HepG2 (cell line): ENCODE measurements around the gene RRP8.

ENCODE experiments used
- ATAD3A ChIP-seq: sonication (generic); formaldehyde crosslinking; IDR thresholded peaks from 2 replicates; pipeline ENCODE4 v1.4.0; 2020; ENCODE audit warnings: missing genetic modification reagents
- BHLHE40 ChIP-seq: IDR thresholded peaks from 2 replicates; pipeline ENCODE4 v1.6.1; 2011; ENCODE audit warnings: low read length, improper control_type of control experiment
- CTCF ChIP-seq: sonication (generic); formaldehyde crosslinking; IDR thresholded peaks from 2 replicates; pipeline ENCODE4 v1.5.0; 2020; ENCODE audit warnings: mild to moderate bottlenecking, missing genetic modification reagents, moderate library complexity
- ETV5 ChIP-seq: IDR thresholded peaks from 2 replicates; pipeline ENCODE4 v1.6.1; 2018; ENCODE audit warnings: missing biosample characterization, missing genetic modification reagents, inconsistent platforms, borderline replicate concordance
- EZH2 ChIP-seq: conservative IDR thresholded peaks from 2 replicates; pipeline ENCODE4 v1.6.1; 2012; ENCODE audit warnings: mild to moderate bottlenecking, low read depth, low read length, moderate library complexity
- POLR2AphosphoS5 ChIP-seq: IDR thresholded peaks from 2 replicates; pipeline ENCODE4 v1.6.1; 2012; ENCODE audit warnings: low read depth, low read length
- RAD21 ChIP-seq: fragments of 450-650 bp; formaldehyde crosslinking; IDR thresholded peaks from 2 replicates; pipeline ENCODE4 v1.5.0; 2020; ENCODE audit warnings: mild to moderate bottlenecking
- SNAI1 ChIP-seq: sonication (generic); formaldehyde crosslinking; IDR thresholded peaks from 2 replicates; pipeline ENCODE4 v1.5.0; 2020; ENCODE audit warnings: mild to moderate bottlenecking, missing genetic modification reagents, borderline replicate concordance
- TRIM22 ChIP-seq: fragments of 450-650 bp; IDR thresholded peaks from 2 replicates; pipeline ENCODE4 v1.6.1; 2017
- ZBTB20 ChIP-seq: sonication (generic); formaldehyde crosslinking; IDR thresholded peaks from 2 replicates; pipeline ENCODE4 v1.8.1; 2023; ENCODE audit warnings: missing genetic modification reagents, low read depth, mild to moderate bottlenecking, borderline replicate concordance
- ZNF343 ChIP-seq: sonication (generic); formaldehyde crosslinking; IDR thresholded peaks from 2 replicates; pipeline ENCODE4 v1.4.0; 2020; ENCODE audit warnings: mild to moderate bottlenecking, missing genetic modification reagents

- no peak for TF ChIP-seq ATAD3A (CRISPR knock-in tag)
- no peak for TF ChIP-seq ZNF343
- TF ChIP-seq POLR2AphosphoS5: no peak
- no peak for TF ChIP-seq SNAI1 (CRISPR knock-in tag)
- TF ChIP-seq CTCF (CRISPR knock-in tag): no peak
- no peak for TF ChIP-seq BHLHE40
- TF ChIP-seq EZH2: no peak
- TF ChIP-seq ETV5 (CRISPR knock-in tag): no peak
- TF ChIP-seq TRIM22: no peak
- TF ChIP-seq RAD21: no peak
- TF ChIP-seq ZBTB20: no peak
Measured at GRCh38 chr11:6650980-6651379, 47.6 kb upstream of the RRP8 start.
